GM10248 (cell line): ENCODE data around the gene NOL8.

Experiments
- CTCF ChIA-PET: fragments of 300-600 bp; sonication (Branson Sonifier 250); formaldehyde crosslinking; extraction: SDS; loops from one replicate; lab custom pipeline; 2021; ENCODE audit warnings: antibody characterized with exemption; lab: Yijun Ruan, JAX
- POLR2A ChIA-PET: fragments of 350-650 bp; sonication (Branson Sonifier 250); formaldehyde crosslinking; extraction: SDS; loops from one replicate; lab custom pipeline; 2020; ENCODE audit warnings: antibody characterized with exemption; lab: Yijun Ruan, JAX
- DNase-seq: peaks from one replicate; pipeline ENCODE4 v3.0.0; 2012; ENCODE audit errors: extremely low spot score
- TF ChIP-seq, protein P1 (sequence below): IDR thresholded peaks from 2 replicates; pipeline ENCODE4 v1.5.1; 2012; ENCODE audit warnings: mild to moderate bottlenecking, low read depth; ENCODE audit errors: extremely low read depth, missing control alignments, control extremely low read depth

Gene NOL8

DNA sequence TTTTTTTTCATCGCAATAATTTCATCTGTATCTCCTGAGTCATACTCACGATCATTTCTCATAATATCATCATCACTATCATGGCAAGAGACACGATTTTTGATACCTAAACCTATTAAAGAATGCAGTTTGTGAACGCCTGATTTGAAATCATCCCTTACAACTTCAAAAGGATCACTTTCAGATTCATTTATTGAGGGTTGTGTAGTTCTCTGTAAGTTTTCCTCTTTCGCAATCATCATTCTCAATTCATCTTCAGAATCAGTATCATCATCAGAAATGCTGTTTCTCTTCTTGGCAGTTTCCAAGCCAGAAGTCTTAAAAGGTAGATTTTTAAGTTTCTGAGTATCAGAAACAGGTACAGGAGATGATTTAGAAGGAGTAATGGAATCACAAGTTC is 9.7 kb downstream of the NOL8 start:
- POLR2A ChIA-PET, result no interaction called here
- TF ChIP-seq, protein P1, sequence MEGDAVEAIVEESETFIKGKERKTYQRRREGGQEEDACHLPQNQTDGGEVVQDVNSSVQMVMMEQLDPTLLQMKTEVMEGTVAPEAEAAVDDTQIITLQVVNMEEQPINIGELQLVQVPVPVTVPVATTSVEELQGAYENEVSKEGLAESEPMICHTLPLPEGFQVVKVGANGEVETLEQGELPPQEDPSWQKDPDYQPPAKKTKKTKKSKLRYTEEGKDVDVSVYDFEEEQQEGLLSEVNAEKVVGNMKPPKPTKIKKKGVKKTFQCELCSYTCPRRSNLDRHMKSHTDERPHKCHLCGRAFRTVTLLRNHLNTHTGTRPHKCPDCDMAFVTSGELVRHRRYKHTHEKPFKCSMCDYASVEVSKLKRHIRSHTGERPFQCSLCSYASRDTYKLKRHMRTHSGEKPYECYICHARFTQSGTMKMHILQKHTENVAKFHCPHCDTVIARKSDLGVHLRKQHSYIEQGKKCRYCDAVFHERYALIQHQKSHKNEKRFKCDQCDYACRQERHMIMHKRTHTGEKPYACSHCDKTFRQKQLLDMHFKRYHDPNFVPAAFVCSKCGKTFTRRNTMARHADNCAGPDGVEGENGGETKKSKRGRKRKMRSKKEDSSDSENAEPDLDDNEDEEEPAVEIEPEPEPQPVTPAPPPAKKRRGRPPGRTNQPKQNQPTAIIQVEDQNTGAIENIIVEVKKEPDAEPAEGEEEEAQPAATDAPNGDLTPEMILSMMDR, result no peak
- no peak for DNase-seq
- CTCF ChIA-PET, result interaction anchor here (1.5 kb wide), 1 partner anchor 14 kb away, joined by 3 read pairs; no protein-coding TSS in a partner anchor

DNA sequence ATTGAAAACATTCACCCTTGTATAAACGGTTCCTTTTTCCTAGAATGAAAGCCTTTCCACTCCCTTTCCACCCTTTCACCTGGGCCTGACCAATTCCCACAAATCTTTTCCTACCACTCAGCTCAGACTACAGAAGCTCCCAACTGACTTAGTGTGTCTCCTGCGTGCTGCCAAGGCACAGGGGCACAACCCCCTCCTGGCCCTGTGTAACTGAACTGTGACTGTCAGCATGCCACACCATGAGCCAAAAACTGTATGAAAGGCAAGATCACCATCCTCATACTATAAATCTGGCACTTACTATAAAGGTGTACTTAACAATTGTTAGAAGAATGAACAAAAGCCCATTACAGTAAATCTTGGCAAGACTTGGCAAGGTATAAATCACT is 11.5 kb downstream of the NOL8 start:
- TF ChIP-seq, protein P1, result no peak
- ChIA-PET CTCF (interaction anchor here (0.5 to 1.8 kb wide), 4 partner anchors 9 to 168 kb away, joined by 3 to 7 read pairs (median 4); no protein-coding TSS in a partner anchor), POLR2A (no interaction called here)
- no peak for DNase-seq

DNA sequence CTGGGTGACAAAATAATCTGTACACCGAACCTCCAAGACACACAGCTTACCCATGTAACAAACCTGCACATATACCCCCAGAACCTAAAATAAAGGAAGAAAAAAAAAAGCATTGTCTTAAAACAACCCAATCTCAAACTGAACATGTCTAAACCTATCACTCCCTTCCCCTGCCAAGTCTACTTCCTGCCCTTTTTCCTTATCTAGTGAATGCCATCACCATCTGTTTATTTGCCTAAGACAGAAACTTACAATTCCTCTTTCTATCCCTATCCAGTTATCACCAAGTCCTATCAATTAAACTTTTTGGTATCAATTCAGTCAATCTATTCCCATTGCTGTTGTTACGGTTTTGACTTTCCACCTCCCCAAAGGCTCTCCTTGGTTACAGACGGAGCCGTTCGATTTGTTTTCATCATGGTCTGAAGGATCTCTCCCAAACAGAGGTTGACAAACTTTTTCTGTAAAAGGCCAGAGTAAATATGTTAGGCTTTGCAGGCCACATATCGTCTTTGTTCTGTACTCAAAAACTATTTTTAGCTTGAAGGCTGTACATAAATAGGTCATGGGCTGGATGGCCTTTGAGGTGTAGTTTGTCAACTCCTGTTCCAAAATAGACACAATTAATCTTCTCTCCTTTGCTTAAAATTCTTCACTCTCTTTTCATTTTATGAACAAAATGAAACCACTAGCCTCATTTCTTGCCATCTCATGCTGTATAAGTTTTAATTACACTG is 12.1 kb downstream of the NOL8 start:
- ChIA-PET POLR2A (no interaction called here), CTCF (interaction anchor here (1.4 to 1.8 kb wide), 2 partner anchors 14 to 34 kb away, joined by 3 to 7 read pairs; no protein-coding TSS in a partner anchor)
- TF ChIP-seq, protein P1, result no peak
- DNase-seq, result no peak

DNA sequence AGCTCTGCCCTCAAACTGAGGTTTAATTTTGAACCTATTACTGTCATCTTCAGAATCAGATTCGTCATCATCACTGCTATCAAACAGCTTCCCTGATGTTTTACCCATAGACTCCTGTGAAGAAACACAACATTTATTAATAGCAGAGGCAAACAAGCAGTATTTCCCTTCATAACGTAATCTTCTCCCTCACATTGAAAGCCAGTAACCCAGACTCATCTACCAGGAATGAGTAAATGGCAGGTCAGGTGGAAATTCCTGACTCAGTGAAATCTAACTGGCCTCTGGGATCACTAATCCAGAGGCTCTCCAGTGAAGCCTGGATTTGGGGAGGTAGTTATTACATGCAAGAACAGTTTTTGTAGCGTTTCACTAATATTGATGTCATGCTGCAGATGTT is 14.6 kb downstream of the NOL8 start:
- DNase-seq, result no peak
- CTCF ChIA-PET, result interaction anchor here (1.4 kb wide), 1 partner anchor 9 kb away, joined by 3 read pairs; no protein-coding TSS in a partner anchor
- TF ChIP-seq, protein P1, result no peak
- POLR2A ChIA-PET, result no interaction called here

GRCh38 chr9:92308893-92309292 is 16.3 kb downstream of the NOL8 start:
- POLR2A ChIA-PET, result interaction anchor here (0.6 kb wide), 1 partner anchor 17 kb away, joined by 5 read pairs; no protein-coding TSS in a partner anchor
- CTCF ChIA-PET, result interaction anchor here (0.8 to 2.0 kb wide), 5 partner anchors 10 to 30 kb away, joined by 3 to 5 read pairs (median 4); no protein-coding TSS in a partner anchor
- no peak for DNase-seq

DNA sequence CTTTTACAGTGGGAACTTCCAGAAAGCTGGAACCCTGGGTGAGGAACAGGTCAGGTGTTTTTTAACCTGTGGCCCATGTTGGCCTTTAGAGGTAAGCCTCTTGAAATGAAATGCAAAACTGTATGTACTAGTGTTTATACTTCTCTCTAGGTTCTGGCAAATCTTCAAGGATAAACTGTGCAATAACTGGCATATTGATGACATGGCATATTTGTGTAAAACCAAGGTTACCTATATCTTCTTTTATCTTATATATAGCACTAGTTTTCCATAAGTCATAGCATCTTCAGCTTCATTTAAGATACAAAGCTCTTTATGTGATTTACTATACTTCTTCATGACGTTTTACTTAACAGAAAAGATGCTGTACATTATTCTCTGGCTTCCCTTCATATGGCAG is 24.2 kb downstream of the NOL8 start:
- POLR2A ChIA-PET, result no interaction called here
- CTCF ChIA-PET, result interaction anchor here (1.4 to 2.7 kb wide), 3 partner anchors 10 to 25 kb away, joined by 3 to 10 read pairs (median 6); partner anchors contain the start of genes CENPP and NOL8
- TF ChIP-seq, protein P1, result no peak
- no peak for DNase-seq

More at GRCh38 chr9:92308893-92309292, 16.3 kb downstream of the NOL8 start:
- TF ChIP-seq, protein P1, result no peak
